ENCODE results near the gene CNOT1.

GRCh38 chr16:58665200-58665599 is 35.6 kb upstream of the CNOT1 start:
- TF ChIP-seq CTCF (optimal IDR thresholded peaks at IDR 0.05 in 1 of 3, IDR thresholded peaks at IDR 0.05 in 1 of 3, conservative IDR thresholded peaks at IDR 0.05 in 1 of 3; ENCODE audit: extremely low read depth in 1 of 3, insufficient read depth in 2 of 3, low read length in 3 of 3), result no peak
- TF ChIP-seq EZH2 (IDR thresholded peaks at IDR 0.05; ENCODE audit: low read length), result no peak

Measured in keratinocyte (primary cell).